Sigmoid colon (tissue), 7 donors: ENCODE data around the gene CA7. TPM values are rescaled to one million over a fixed set of nuclear protein-coding genes. Genes with fewer than 3 reads are reported as not detected.
"Not testable (repeated sequence)": the region's sequence is repeated elsewhere in the genome, so short reads cannot be mapped to it uniquely, and the experiment has no call there.

Source experiments
- DNase-seq: peaks from one replicate; pipeline ENCODE4 v3.0.0-alpha.2; 2019
- H3K27ac ChIP-seq, 4 donors: fragments of 200-600 bp; sonication (generic); one replicate each; pipeline ENCODE4 v1.5.1; 2016 to 2019; ENCODE audit warnings: mild to moderate bottlenecking in 1 of 4
- H3K27me3 ChIP-seq, 3 donors: fragments of 200-600 bp; sonication (generic); one replicate each; pipeline ENCODE4 v1.5.1; 2019; ENCODE audit warnings: mild to moderate bottlenecking in 1 of 3
- H3K36me3 ChIP-seq, 4 donors: fragments of 200-600 bp; sonication (generic); one replicate each; pipeline ENCODE4 v1.5.1; 2016 to 2019
- H3K4me1 ChIP-seq, 4 donors: fragments of 200-600 bp; sonication (generic); one replicate each; pipeline ENCODE4 v1.5.1; 2017 to 2019
- H3K4me3 ChIP-seq, 4 donors: fragments of 200-600 bp; sonication (generic); one replicate each; pipeline ENCODE4 v1.5.1; 2017 to 2019; ENCODE audit warnings: mild to moderate bottlenecking in 2 of 4, moderate library complexity in 1 of 4
- H3K9me3 ChIP-seq, 4 donors: fragments of 200-600 bp in 3 of 4; sonication (generic) in 3 of 4; one replicate each; pipeline versions ENCODE4 v1.5.1 to v1.6.1; 2013 to 2019
- CTCF ChIP-seq, 4 experiments: fragments of 450-650 bp in 3 of 4; fragments of 200-600 bp in 1 of 4; IDR thresholded peaks; one replicate each; pipeline ENCODE4 v1.5.1; 2016 to 2019; ENCODE audit warnings: antibody characterized with exemption in 4 of 4, mild to moderate bottlenecking in 3 of 4, moderate library complexity in 2 of 4
- EP300 ChIP-seq, 4 donors: sonication (generic); formaldehyde crosslinking; IDR thresholded peaks; one replicate each; pipeline ENCODE4 v1.6.1; 2017; ENCODE audit warnings: antibody characterized with exemption in 4 of 4
- POLR2A ChIP-seq, 2 donors: fragments of 450-650 bp; IDR thresholded peaks; one replicate each; pipeline ENCODE4 v1.6.1; 2016; ENCODE audit warnings: antibody characterized with exemption in 2 of 2, mild to moderate bottlenecking in 2 of 2, moderate library complexity in 2 of 2
- POLR2AphosphoS5 ChIP-seq, 4 donors: sonication (generic); formaldehyde crosslinking; IDR thresholded peaks; one replicate each; pipeline ENCODE4 v1.6.1; 2017; ENCODE audit warnings: antibody characterized with exemption in 4 of 4
- WGBS, 2 donors: extraction: QIAGEN DNeasy Blood & Tissue Kit; methylation state at CpG; one replicate each; pipeline ENCODE4 v1.1.7; 2013; 5-methylcytosine and 5-hydroxymethylcytosine counted together
- intact Hi-C: fragments of 100-400 bp; cut with DNase I; formaldehyde crosslinking; loops from one replicate; pipeline ENCODE4 v1.15.1; 2023
- polyA plus RNA-seq, 3 donors: library from polyadenylated mRNA; stranded (reverse); fragments of 200-250 nt; gene quantifications; one replicate each; pipeline ENCODE4 v1.2.3, GENCODE V29; 2013
- total RNA-seq, 4 donors: library from RNA; depleted of rRNA; stranded (reverse); fragments of >200 nt; gene quantifications; one replicate each; pipeline ENCODE4 v1.1.0, GENCODE V29; 2016
- donor health status: healthy with polysubstance abuse.
- donor health status: Bipolar disorder and iron deficiency.
- donor health status: healthy.

The CA7 gene
- total and polyA plus RNA-seq, 7 donors = 1.9 to 188 (median 133) TPM; not detected in 3

DNA sequence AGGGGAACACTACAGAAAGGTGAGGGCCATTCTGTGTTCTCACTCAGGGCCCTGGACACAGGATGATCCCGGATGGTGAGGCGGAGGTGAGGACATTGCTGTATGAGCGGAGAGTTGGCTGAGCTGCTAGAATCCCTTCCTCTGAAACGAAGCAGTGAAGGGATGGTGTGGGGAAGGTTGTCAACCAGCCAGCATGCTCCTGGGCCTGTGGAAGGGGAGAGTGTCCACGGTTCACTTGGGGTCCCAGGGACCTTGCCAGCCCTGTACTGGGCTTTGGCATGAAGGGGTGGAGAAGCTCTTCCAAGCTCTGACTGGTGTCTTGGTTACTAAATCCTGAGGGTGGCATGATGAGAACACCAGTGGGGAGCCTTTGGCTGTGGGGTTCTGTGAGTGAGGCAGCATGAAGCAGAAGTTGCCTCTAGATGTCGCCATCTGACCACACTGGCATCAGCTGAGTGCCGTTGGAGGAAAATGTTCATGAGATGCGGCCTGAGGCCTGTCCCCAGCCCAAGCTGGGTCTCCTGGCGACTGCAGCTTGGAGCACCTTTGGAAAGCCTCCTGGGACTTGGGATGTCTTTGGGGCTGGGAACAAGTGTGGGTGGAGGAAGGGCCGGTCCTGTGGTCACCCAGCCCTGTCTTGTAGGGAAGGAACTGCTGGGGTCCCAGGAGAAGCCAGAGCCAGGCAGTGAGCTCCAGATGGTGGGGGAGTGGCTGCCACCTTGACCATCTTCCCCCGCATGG lies 50.9 kb downstream of the CA7 start:
- Histone ChIP-seq H3K9me3 (no peaks in the 10 kb centered on the region), H3K4me3 (no peak overlapping the region), H3K27ac (no peak overlapping the region), H3K36me3 (no peaks in the 10 kb centered on the region), H3K27me3 (no peaks in the 10 kb centered on the region), H3K4me1 (peaks cover 0 to 31% (median 28%) of the 10 kb centered on the region in 4 donors)
- peak; percentile 82 for DNase-seq
- WGBS, 2 donors = 39 to 48% methylated on average over 11 of the region's 11 CpGs
- TF ChIP-seq POLR2A (IDR thresholded peaks at IDR 0.05) (no peak), POLR2AphosphoS5 (IDR thresholded peaks at IDR 0.05) (peak in 1 of 4 donors; percentile 10), CTCF (IDR thresholded peaks at IDR 0.05) (peak; percentile 63 to 83 (median 79)), EP300 (IDR thresholded peaks at IDR 0.05) (no peak)
- intact Hi-C loops = loop anchor here (1.0 to 10.0 kb wide), 2 partner anchors 33 to 260 kb away; partner anchors contain the start of genes B3GNT9, FBXL8 and TRADD

DNA sequence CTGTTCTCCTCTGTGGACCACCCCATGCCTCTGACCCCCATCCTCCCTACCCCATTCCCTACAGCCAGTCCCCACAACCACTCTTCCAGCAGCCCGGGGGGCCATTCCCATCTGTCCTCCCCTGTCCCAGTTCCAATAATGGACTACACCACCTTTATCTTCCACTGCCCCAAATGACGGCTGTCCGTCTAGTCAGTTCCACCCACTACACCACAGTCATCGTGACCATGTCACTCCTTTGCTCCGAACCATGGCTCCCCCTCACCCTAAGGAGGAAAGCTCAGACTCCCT lies 51.4 kb downstream of the CA7 start:
- peaks cover 0 to 36% (median 33%) of the 10 kb centered on the region in 4 donors for H3K4me1 ChIP-seq
- intact Hi-C loops = loop anchor here (1.0 to 10.0 kb wide), 2 partner anchors 33 to 259 kb away; partner anchors contain the start of genes B3GNT9, FBXL8 and TRADD
- no peak overlapping the region for H3K27ac ChIP-seq
- no peaks in the 10 kb centered on the region for H3K9me3 ChIP-seq
- no peaks in the 10 kb centered on the region for H3K36me3 ChIP-seq
- no peak overlapping the region for H3K4me3 ChIP-seq
- H3K27me3 ChIP-seq = no peaks in the 10 kb centered on the region
- 87 to 92% methylated on average over 5 of the region's 5 CpGs for WGBS, 2 donors
- no peak for TF ChIP-seq CTCF (IDR thresholded peaks at IDR 0.05)
- TF ChIP-seq POLR2A (IDR thresholded peaks at IDR 0.05) = no peak
- DNase-seq = no peak

DNA sequence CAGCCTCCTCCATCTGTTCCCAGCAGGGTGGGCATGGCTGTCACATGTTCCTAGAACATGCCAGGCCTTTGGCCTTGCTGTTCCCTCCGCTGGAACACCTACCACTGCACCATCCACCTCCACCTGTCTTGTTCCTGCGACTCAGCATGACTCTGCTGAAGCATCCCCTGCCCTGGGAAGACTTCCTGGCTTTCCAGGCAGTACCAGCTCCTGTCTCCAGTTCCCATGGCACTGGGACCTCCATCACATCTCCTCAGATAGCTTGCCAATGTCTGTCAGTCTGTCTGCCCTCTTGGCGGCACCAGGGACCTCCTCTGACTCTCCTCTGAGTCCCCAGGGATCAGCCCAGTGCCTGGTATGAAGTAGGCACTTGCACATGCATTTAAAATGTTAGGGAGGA lies 51.8 kb downstream of the CA7 start:
- Histone ChIP-seq H3K4me1 (peaks cover 0 to 40% (median 36%) of the 10 kb centered on the region in 4 donors), H3K36me3 (no peaks in the 10 kb centered on the region), H3K27ac (no peak overlapping the region), H3K27me3 (no peaks in the 10 kb centered on the region), H3K4me3 (no peak overlapping the region), H3K9me3 (no peaks in the 10 kb centered on the region)
- WGBS, 2 donors = 91 to 94% methylated on average over 3 of the region's 3 CpGs
- TF ChIP-seq CTCF (IDR thresholded peaks at IDR 0.05) = no peak
- TF ChIP-seq EP300 (IDR thresholded peaks at IDR 0.05) = no peak
- no peak for TF ChIP-seq POLR2A (IDR thresholded peaks at IDR 0.05)
- TF ChIP-seq POLR2AphosphoS5 (IDR thresholded peaks at IDR 0.05) = no peak
- intact Hi-C loops = loop anchor here (1.0 to 10.0 kb wide), 2 partner anchors 32 to 259 kb away; partner anchors contain the start of genes B3GNT9, FBXL8 and TRADD
- no peak for DNase-seq

DNA sequence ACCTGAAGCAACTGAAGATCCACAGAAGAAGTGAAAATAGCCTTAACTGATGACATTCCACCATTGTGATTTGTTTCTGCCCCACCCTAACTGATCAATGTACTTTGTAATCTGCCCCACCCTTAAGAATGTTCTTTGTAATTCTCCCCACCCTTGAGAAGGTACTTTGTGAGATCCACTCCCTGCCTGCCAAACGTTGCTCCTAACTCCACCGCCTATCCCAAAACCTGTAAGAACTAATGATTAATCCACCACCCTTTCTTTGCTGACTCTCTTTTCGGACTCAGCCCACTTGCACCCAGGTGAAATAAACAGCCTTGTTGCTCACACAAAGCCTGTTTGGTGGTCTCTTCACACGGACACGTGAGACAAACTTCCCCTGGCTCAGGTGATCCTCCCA lies 52.5 kb downstream of the CA7 start:
- peaks cover 0 to 47% (median 43%) of the 10 kb centered on the region in 4 donors for H3K4me1 ChIP-seq
- H3K27ac ChIP-seq, DNase-seq, H3K27me3 ChIP-seq, H3K4me3 ChIP-seq, H3K9me3 ChIP-seq, H3K36me3 ChIP-seq: not testable (repeated sequence)
- intact Hi-C loops = loop anchor here (10.0 kb wide), 1 partner anchor 258 kb away; the partner anchor contains the start of genes B3GNT9, FBXL8 and TRADD
- 25 to 71% methylated on average over 5 of the region's 5 CpGs for WGBS, 2 donors

GRCh38 chr16:66898207-66898606 lies 54.0 kb downstream of the CA7 start:
- Histone ChIP-seq H3K27me3 (no peaks in the 10 kb centered on the region), H3K9me3 (no peaks in the 10 kb centered on the region), H3K4me3 (no peak overlapping the region), H3K27ac (peak overlapping the region; percentile 84 to 96 (median 90)), H3K4me1 (peaks cover 0 to 62% (median 57%) of the 10 kb centered on the region in 4 donors), H3K36me3 (no peaks in the 10 kb centered on the region)
- TF ChIP-seq POLR2A (IDR thresholded peaks at IDR 0.05) = no peak
- TF ChIP-seq POLR2AphosphoS5 (IDR thresholded peaks at IDR 0.05) = no peak
- no peak for TF ChIP-seq EP300 (IDR thresholded peaks at IDR 0.05)
- no peak for TF ChIP-seq CTCF (IDR thresholded peaks at IDR 0.05)
- WGBS, 2 donors = 81 to 82% methylated on average over 3 of the region's 3 CpGs
- no peak for DNase-seq
- intact Hi-C loops = loop anchor here (1.0 to 10.0 kb wide), 2 partner anchors 27 to 257 kb away; partner anchors contain the start of genes B3GNT9, FBXL8, RRAD and TRADD
